T-helper 17 cell (primary cell): ENCODE data around the gene TMEM191C. TPM values are rescaled to one million over a fixed set of nuclear protein-coding genes. Genes with fewer than 3 reads are reported as not detected.
"Not testable (repeated sequence)": the region's sequence is repeated elsewhere in the genome, so short reads cannot be mapped to it uniquely, and the experiment has no call there.

Experiments used
- ATAC-seq: fragments of 150-1000 bp; cut with Tn5 transposase; 2 replicates; pipeline ENCODE4 v1.10.0; 2021; ENCODE audit warnings: mild to moderate bottlenecking, moderate library complexity
- DNase-seq, 3 donors: peaks; one replicate each; pipeline versions ENCODE4 v3.0.0 to v3.0.0-alpha.2; 2020 to 2021
- H3K9me3 ChIP-seq: one replicate; pipeline ENCODE4 v1.7.0; 2013; ENCODE audit warnings: low read length, mild to moderate bottlenecking; ENCODE audit not compliant: control insufficient read depth, poor library complexity, severe bottlenecking
- H3K27ac Mint-ChIP-seq: one replicate; pipeline ENCODE4 v1.8.0; 2022; ENCODE audit warnings: mild to moderate bottlenecking, moderate library complexity, mixed read lengths
- H3K27me3 Mint-ChIP-seq: one replicate; pipeline ENCODE4 v1.8.0; 2022; ENCODE audit warnings: mixed read lengths
- H3K36me3 Mint-ChIP-seq: one replicate; pipeline ENCODE4 v1.8.0; 2022; ENCODE audit warnings: low read depth, mixed read lengths
- H3K4me1 Mint-ChIP-seq: one replicate; pipeline ENCODE4 v1.8.0; 2022; ENCODE audit warnings: mild to moderate bottlenecking, mixed read lengths
- H3K4me3 Mint-ChIP-seq: one replicate; pipeline ENCODE4 v1.8.0; 2022; ENCODE audit warnings: mild to moderate bottlenecking, moderate library complexity, mixed read lengths
- total RNA-seq, 4 donors: library from RNA in 2 of 4; stranded (reverse) in 2 of 4; gene quantifications; one replicate each; pipeline ENCODE4 v1.2.3 and lab custom pipeline; 2022 to 2026

The TMEM191C gene
- total RNA-seq: 1 to 10 TPM; 2.0 to 3.4 TPM
- total RNA-seq (lab: John Stamatoyannopoulos, UW): 0.58 to 1.8 reads per million in 2 donors

DNA sequence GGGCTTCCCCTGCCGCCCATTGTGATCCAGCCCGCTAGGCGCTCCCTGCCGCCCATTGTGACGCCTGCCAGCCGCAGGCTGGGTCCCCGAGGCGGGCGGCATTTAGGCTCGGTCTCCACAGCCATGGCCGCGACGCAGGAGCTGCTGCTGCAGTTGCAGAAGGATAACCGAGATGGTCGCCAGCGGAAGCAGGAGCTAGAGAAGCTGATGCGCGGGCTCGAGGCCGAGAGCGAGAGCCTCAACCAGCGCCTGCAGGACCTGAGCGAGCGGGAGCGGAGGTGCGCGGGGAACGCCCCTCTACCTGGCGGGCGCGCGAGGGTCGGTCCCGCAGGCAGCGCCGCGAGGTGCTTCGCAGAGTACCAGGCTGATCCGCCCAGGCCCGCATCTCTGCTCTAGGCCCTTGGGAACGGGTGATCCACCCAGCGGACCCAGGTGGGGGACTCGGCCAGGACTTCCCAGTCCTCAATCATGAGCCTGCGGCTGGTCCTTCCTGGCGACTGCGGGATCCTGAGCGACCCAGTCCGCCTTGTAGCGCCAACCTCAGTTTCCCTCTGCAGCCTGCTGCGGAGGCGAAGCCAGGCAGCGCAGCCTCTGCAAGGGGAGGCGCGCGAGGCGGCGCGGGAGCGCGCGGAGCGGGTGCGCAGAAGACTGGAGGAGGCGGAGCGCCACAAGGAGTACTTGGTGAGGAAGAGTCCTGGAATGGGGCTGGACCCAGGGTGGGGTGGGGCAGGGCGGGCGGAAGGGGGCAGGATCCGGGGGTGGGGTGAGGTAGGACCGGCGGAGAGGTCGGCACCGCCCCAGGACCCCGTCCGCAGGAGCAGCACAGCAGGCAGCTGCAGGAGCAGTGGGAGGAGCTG lies at the start of gene TMEM191C:
Gene TMEM191C, plus strand, starts transcription at position 51 of the 857 bp plus-strand sequence. Its CDS starts 73 bp downstream, at position 124.
- not testable (repeated sequence) for DNase-seq, H3K9me3 ChIP-seq, ATAC-seq, H3K4me1 Mint-ChIP-seq, H3K27me3 Mint-ChIP-seq, H3K36me3 Mint-ChIP-seq
- H3K27ac Mint-ChIP-seq: peak within 1 kb of the TSS; percentile 37
- peak within 1 kb of the TSS; percentile 87 for H3K4me3 Mint-ChIP-seq

- peak in 1 of 3 donors; percentile 19 for DNase-seq
- H3K27ac Mint-ChIP-seq, H3K9me3 ChIP-seq, H3K36me3 Mint-ChIP-seq, H3K4me3 Mint-ChIP-seq, H3K27me3 Mint-ChIP-seq, H3K4me1 Mint-ChIP-seq: not testable (repeated sequence)
- peak; percentile 1 for ATAC-seq
Measured at GRCh38 chr22:21417853-21418252, 49.3 kb upstream of the TMEM191C start.

GRCh38 chr22:21418974-21419638 lies 48.1 kb upstream of the TMEM191C start:
- not testable (repeated sequence) for H3K27ac Mint-ChIP-seq, H3K4me1 Mint-ChIP-seq, H3K27me3 Mint-ChIP-seq, H3K4me3 Mint-ChIP-seq, ATAC-seq, DNase-seq, H3K36me3 Mint-ChIP-seq, H3K9me3 ChIP-seq

- peak; percentile 88 for ATAC-seq
- not testable (repeated sequence) for H3K27ac Mint-ChIP-seq, H3K4me1 Mint-ChIP-seq, DNase-seq, H3K9me3 ChIP-seq, H3K36me3 Mint-ChIP-seq, H3K27me3 Mint-ChIP-seq, H3K4me3 Mint-ChIP-seq
Measured at GRCh38 chr22:21420180-21420763, 46.9 kb upstream of the TMEM191C start.

GRCh38 chr22:21424084-21424709 lies 43.0 kb upstream of the TMEM191C start:
- not testable (repeated sequence) for H3K9me3 ChIP-seq, H3K4me3 Mint-ChIP-seq, H3K27ac Mint-ChIP-seq, H3K4me1 Mint-ChIP-seq, DNase-seq, H3K27me3 Mint-ChIP-seq, ATAC-seq, H3K36me3 Mint-ChIP-seq

GRCh38 chr22:21434378-21435233 lies 32.6 kb upstream of the TMEM191C start:
- H3K9me3 ChIP-seq, H3K27me3 Mint-ChIP-seq, H3K4me3 Mint-ChIP-seq, H3K4me1 Mint-ChIP-seq, H3K36me3 Mint-ChIP-seq, H3K27ac Mint-ChIP-seq, DNase-seq: not testable (repeated sequence)
- peak; percentile 93 for ATAC-seq

DNA sequence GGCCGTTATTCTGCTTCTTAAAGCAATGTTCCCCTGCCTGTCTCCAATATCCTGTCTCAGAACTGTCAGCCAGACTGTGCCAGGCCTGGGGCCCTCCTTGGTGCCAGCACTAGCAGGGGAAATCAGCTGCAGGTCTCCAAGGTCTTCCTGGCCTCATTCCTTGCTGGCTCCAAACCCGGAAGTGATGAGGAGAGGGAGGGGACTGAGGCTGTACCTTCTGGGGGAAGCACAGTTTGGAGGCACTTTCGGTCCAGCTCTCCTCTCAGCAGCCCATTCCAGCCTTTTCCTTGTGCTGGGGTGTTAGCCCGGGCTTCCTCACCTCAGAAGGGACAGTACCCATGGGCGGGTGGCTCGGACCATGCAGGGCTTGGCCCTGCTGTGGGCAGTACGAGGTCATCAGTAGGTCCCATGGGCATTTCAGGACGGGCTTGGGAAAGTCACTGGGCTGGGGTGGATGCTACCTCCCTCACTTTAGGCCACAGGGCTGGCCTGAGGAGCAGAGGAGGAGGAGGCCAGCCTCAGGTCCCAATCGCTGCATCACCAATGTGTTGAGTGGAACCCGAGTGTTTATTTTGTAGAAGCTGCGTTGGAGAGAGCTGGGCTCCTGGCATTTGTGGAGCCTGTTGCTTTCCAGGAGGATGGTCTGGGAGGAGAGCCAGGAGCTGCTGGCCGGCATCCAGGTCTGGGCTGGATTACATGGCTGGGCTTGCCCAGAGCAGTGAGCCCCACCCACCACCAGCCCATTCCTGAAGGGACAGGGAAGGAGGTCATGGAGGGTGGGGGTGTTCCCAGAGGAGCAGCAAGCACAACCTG lies 31.0 kb upstream of the TMEM191C start:
- not testable (repeated sequence) for ATAC-seq, H3K4me1 Mint-ChIP-seq, H3K4me3 Mint-ChIP-seq, H3K9me3 ChIP-seq, H3K36me3 Mint-ChIP-seq, H3K27ac Mint-ChIP-seq, H3K27me3 Mint-ChIP-seq
- peak in 1 of 3 donors; percentile 2 for DNase-seq

DNA sequence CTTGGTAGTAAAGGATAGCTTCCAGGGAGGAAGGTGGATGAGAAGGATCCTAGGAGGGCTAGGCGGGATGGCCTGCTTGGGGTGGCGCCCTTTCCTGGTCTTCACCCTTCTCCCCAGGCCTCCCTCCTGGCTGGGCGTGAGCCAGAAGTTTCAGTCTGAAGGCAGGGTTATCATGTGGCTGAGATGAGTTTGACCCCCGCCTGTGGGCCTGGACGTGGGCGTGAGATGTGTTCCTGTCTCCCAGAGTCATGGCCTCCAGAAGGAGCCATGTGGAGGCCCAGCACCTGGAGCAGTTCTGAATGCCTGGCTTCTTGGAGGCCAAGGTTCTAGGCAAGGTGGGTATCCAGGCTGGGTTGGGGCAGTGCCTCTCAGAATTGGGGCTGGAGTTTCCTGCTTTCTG lies 29.2 kb upstream of the TMEM191C start:
- not testable (repeated sequence) for H3K27me3 Mint-ChIP-seq, DNase-seq, H3K9me3 ChIP-seq, ATAC-seq, H3K4me1 Mint-ChIP-seq, H3K27ac Mint-ChIP-seq, H3K4me3 Mint-ChIP-seq, H3K36me3 Mint-ChIP-seq

DNA sequence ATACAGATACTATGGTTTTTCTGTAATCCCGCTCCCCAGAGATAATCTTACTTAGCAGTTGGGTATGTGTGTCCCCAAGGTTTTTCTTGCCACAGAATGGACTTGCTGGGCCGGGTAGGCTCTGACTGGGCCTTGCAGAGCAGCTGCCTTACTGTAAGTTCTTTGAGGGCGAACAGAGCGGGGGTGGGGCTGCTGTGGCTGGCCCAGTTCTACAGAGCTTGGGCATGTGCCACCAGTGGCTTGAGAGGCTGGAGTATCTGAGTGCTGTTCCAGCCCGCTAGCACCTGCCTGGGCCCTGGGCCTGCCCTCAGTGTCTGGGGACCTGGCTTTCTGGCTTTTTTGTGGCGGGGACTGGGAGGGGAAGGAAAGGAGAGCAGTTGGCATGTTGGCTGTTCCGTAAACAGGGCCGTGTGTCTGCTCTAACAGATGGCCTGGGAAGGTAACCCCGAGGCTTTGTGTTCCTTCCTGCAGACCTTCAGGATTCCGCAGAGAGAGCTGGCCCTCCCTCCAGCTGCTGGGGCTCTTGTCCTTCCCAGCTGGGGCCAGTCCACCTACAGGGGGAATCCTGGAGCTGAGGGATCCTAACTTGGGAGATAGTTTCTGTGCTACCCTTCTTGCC lies 27.1 kb upstream of the TMEM191C start:
- H3K9me3 ChIP-seq, H3K27ac Mint-ChIP-seq, H3K4me3 Mint-ChIP-seq, H3K36me3 Mint-ChIP-seq, DNase-seq, ATAC-seq, H3K4me1 Mint-ChIP-seq, H3K27me3 Mint-ChIP-seq: not testable (repeated sequence)

- H3K9me3 ChIP-seq, ATAC-seq, H3K27me3 Mint-ChIP-seq, DNase-seq, H3K36me3 Mint-ChIP-seq, H3K27ac Mint-ChIP-seq, H3K4me1 Mint-ChIP-seq, H3K4me3 Mint-ChIP-seq: not testable (repeated sequence)
Measured at GRCh38 chr22:21440676-21441075, 26.5 kb upstream of the TMEM191C start.

DNA sequence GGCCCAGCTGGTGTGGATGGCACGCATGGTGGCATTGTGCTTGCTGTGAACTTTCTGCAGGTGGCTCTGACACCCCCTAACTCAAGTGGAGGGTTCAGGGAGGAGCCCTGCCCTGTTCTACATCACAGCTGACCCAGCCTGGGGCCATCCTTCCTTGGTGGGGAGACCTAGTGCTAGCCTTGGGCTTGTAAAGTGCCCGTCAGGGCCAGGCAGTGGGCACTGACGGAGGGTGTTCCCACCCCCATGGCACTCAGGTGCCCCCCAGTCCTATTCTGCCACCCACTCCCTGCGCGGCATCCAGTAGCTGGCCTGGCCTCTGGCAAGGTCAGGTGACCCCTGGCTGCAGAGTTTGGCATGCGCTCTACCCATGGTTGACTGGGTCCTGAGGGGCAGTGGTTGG lies 26.0 kb upstream of the TMEM191C start:
- not testable (repeated sequence) for H3K4me1 Mint-ChIP-seq, H3K36me3 Mint-ChIP-seq, ATAC-seq, H3K27ac Mint-ChIP-seq, H3K4me3 Mint-ChIP-seq, H3K27me3 Mint-ChIP-seq, H3K9me3 ChIP-seq, DNase-seq
